Lower leg skin (tissue), 4 donors: Measurements from ENCODE around the gene EMILIN2. TPM values are rescaled to one million over a fixed set of nuclear protein-coding genes. Genes with fewer than 3 reads are reported as not detected.
A peak's percentile ranks its signal among the peaks of the same experiment; 100 is the strongest.
"Not testable (repeated sequence)": the region's sequence is repeated elsewhere in the genome, so short reads cannot be mapped to it uniquely, and the experiment has no call there.

ENCODE experiments used
- DNase-seq, 2 donors: peaks; one replicate each; pipeline ENCODE4 v3.0.0-alpha.2; 2019; ENCODE audit warnings: low spot score in 2 of 2
- H3K4me3 ChIP-seq: fragments of 200-600 bp; sonication (generic); 2 replicates; pipeline ENCODE4 v1.5.1; 2017; ENCODE audit warnings: mild to moderate bottlenecking, low read depth; ENCODE audit not compliant: poor library complexity, severe bottlenecking
- POLR2A ChIP-seq, 2 donors: fragments of 450-650 bp; IDR thresholded peaks; one replicate each; pipeline ENCODE4 v1.6.1; 2016 to 2017; ENCODE audit warnings: antibody characterized with exemption in 2 of 2, mild to moderate bottlenecking in 1 of 2, moderate library complexity in 1 of 2
- WGBS, 2 donors: methylation state at CpG; one replicate each; pipeline ENCODE4 v1.1.5; 2018; 5-methylcytosine and 5-hydroxymethylcytosine counted together
- intact Hi-C: fragments of 100-400 bp; cut with DNase I; formaldehyde crosslinking; loops from one replicate; pipeline ENCODE4 v1.15.0; 2023; ENCODE audit warnings: low total_unique reads
- total RNA-seq, 4 donors: library from RNA; depleted of rRNA; stranded (reverse); fragments of >200 nt; gene quantifications; one replicate each; pipeline ENCODE4 v1.1.0, GENCODE V29; 2016
- TF ChIP-seq, protein P1 (sequence below), 3 donors: fragments of 450-650 bp; IDR thresholded peaks; one replicate each; pipeline ENCODE4 v1.5.1; 2016; ENCODE audit warnings: antibody characterized with exemption in 3 of 3, mild to moderate bottlenecking in 3 of 3, moderate library complexity in 2 of 3

Gene EMILIN2
- total RNA-seq, 4 donors from 2014 or later = 4.0 to 10.9 (median 7.5) TPM

DNA sequence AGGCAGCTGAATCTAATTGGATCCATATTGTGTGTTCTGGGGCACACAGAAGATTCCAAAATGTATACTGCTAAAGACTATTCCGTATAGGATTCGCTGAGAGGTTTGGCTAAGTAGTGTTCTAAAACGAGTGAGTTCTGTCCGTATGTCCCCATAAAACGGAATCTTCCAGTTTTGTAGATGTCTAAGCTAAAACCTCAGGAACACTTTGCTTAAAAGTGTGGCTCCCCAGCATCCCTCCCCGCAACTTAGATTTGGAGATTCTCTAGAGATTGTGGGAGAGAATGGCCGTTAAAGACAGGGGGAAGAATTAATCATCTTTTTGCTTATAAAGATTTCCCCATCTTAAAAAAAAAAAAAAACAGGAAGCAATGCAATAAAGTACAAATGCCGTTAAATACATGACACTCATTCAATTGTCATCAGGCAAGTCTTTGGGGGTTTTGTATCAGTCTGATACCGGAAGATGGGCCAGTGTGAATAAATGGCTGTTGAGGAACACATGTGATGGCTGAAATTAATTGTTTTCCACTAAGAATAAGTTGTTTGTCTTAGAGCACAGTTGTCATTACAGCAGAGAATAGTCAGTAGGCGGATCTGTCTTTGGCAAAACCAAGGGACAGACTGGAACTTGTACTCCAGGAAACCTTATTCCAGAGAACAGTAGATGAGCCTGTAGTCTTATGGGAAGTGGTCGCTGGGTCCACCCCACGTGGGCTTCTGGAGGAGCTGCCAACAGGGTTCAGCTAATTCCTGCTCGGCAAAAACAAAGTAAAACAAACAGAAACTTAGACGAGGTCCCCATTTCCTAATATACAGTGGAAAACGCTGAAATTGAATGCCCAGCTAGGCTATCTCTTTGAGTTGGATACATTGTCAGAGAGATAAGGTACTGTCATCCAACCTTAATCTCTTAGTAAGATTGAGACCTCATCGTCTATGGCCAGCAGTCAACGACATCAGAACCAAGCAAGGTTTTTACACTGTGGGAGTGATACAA is 1.7 kb downstream of the EMILIN2 start:
- TF ChIP-seq, protein P1, sequence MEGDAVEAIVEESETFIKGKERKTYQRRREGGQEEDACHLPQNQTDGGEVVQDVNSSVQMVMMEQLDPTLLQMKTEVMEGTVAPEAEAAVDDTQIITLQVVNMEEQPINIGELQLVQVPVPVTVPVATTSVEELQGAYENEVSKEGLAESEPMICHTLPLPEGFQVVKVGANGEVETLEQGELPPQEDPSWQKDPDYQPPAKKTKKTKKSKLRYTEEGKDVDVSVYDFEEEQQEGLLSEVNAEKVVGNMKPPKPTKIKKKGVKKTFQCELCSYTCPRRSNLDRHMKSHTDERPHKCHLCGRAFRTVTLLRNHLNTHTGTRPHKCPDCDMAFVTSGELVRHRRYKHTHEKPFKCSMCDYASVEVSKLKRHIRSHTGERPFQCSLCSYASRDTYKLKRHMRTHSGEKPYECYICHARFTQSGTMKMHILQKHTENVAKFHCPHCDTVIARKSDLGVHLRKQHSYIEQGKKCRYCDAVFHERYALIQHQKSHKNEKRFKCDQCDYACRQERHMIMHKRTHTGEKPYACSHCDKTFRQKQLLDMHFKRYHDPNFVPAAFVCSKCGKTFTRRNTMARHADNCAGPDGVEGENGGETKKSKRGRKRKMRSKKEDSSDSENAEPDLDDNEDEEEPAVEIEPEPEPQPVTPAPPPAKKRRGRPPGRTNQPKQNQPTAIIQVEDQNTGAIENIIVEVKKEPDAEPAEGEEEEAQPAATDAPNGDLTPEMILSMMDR (IDR thresholded peaks at IDR 0.05) = no peak
- TF ChIP-seq POLR2A (IDR thresholded peaks at IDR 0.05) = no peak
- DNase-seq = peak in 1 of 2 donors; percentile 63
- WGBS, 2 donors = 21 to 29% methylated on average over 17 of the region's 17 CpGs
- intact Hi-C loops = no loop called here
- no peak overlapping the region for H3K4me3 ChIP-seq

DNA sequence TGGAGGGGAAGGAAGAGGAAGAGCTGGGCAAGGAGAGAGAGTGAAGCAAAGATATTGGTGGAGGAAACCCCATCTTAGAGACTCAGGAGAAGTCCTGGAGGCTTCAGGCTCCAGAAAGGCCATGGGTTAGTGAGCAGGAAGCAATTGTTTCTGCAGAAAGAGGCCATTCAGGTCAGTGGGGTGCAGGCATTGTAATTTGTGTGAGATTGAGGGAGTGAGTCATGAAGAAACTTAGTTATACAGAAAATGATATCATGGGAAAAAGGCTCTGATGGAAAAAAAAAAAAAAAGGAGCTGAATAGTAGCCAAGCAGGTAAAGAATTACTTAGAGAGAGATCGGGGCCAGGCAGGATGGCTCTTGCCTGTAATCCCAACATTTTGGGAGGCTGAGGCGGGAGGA is 4.0 kb downstream of the EMILIN2 start:
- no peak overlapping the region for H3K4me3 ChIP-seq
- 79 to 81% methylated on average over 2 of the region's 2 CpGs for WGBS, 2 donors
- no peak for TF ChIP-seq POLR2A (IDR thresholded peaks at IDR 0.05)
- TF ChIP-seq, protein P1 (IDR thresholded peaks at IDR 0.05) = no peak
- DNase-seq = peak in 1 of 2 donors; percentile 4
- intact Hi-C loops = no loop called here

DNA sequence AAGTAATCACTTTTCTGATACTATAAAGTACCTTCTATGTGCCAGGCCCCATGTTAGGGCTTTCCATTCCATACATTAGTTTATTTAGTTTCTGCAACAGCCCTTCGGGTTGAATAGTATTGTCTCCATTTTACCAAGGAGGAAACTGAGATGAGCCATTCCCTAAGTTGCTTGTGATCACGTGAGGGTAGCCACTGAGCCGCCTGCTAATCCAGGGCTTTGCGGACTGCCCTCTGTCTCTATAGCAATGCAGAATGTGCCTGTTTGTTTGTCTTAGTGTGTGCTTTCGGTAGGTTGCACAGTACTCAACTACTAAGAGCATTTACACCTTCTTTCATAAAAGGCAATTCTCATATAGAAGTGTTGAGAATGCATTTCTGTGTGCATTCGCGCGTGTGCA is 5.0 kb downstream of the EMILIN2 start:
- 94% methylated on average over 8 of the region's 8 CpGs for WGBS, 2 donors
- no peak overlapping the region for H3K4me3 ChIP-seq
- intact Hi-C loops = no loop called here
- DNase-seq = peak in 1 of 2 donors; percentile 15
- TF ChIP-seq, protein P1 (IDR thresholded peaks at IDR 0.05) = no peak
- TF ChIP-seq POLR2A (IDR thresholded peaks at IDR 0.05) = no peak

DNA sequence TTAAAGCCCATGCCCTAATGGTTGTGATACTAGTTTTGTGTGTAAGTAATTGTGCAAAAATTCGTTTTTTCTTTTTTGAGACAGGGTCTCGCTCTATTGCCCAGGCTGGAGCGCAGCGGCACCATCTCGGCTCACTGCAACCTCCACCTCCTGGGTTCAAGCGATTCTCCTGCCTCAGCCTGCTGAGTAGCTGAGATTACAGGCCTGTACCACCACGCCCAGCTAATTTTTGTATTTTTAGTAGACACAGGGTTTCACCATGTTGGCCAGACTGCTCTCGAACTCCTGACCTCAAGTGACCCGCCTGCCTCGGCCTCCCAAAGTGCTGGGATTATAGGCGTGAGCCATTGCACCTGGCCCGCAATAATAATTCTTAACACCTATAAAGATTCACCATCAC is 5.7 kb downstream of the EMILIN2 start:
- intact Hi-C loops, H3K4me3 ChIP-seq: not testable (repeated sequence)
- peak in 1 of 2 donors; percentile 74 for DNase-seq
- WGBS, 2 donors = 91 to 92% methylated on average over 12 of the region's 12 CpGs

DNA sequence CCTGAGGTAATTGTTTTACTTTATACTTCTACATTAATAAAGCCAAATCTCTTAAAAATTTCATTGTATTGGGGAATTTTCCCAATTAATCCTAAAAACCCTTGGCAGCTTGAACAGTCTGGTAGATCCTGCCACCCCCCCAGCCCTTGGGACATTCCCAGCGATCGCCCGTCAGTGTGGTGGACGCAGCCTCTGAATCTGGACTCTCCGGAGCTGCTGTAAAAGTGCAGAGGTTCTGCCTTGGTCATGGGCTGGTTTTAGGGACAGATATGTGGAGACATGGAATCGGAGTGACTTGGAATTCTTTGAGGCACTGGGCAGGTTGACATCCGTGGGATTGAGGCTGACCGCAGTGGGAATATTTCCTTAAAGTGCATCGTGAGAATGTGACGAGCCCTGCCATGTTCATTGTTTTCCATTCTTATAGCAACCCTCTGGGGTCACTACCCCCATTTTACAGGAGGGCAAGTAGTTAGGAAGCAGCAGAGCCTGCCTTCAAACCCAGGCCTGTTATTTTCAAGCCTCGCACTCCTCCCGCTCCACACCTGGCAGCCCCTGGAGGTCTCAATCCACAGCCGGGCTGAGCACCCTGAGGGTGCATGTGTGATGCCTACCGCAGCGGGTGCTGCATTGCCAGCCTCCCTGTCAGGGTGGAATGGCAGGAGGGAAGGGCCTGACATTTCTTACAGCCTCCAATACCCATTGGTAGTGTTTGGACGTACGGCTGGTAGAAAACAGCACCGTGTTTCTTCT is 6.5 kb downstream of the EMILIN2 start:
- TF ChIP-seq, protein P1 (IDR thresholded peaks at IDR 0.05) = no peak
- no peak for TF ChIP-seq POLR2A (IDR thresholded peaks at IDR 0.05)
- intact Hi-C loops = no loop called here
- H3K4me3 ChIP-seq = no peak overlapping the region
- DNase-seq = peak in 1 of 2 donors; percentile 84
- WGBS, 2 donors = 87 to 91% methylated on average over 18 of the region's 18 CpGs
